NCI-H748 treated with DMSO at 0.1 percent for 48 hours (cell line): ENCODE data around the gene NEK7.
"Not testable (repeated sequence)": the region's sequence is repeated elsewhere in the genome, so short reads cannot be mapped to it uniquely, and the experiment has no call there.

Experiments used
- DNase-seq: peaks from one replicate; lab custom pipeline; 2025; lab: John Stamatoyannopoulos, UW

Gene NEK7

DNA sequence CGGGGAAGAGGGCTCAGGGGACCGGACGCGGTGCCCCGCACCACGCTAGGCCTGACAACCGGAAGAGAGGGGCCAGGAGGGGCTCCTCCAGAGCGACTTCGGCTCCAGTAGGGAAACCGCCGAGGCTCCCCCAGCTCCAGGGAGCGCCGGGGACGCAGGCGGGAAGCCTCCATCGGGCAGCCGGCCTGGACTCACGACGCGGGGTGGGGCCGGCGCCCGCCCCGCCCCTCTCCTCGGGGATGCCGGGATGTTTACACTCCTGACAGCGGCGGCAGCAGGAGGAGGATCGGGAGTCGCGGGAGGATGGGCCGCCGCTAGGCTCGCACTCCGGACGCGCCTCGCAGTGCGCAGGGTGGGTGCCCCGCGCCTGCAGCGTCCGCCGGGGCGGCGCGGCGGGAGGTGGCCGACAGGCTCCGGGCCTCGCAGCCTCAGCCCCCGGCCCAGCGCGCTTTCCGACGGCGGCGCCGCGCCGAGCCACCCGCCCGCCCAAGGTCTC is at the start of gene NEK7:
Gene NEK7, plus strand, starts transcription at position 254 of the 496 bp plus-strand sequence. CDS start 75,583 bp downstream, outside the sequence.
- peak; percentile 29 for DNase-seq

DNA sequence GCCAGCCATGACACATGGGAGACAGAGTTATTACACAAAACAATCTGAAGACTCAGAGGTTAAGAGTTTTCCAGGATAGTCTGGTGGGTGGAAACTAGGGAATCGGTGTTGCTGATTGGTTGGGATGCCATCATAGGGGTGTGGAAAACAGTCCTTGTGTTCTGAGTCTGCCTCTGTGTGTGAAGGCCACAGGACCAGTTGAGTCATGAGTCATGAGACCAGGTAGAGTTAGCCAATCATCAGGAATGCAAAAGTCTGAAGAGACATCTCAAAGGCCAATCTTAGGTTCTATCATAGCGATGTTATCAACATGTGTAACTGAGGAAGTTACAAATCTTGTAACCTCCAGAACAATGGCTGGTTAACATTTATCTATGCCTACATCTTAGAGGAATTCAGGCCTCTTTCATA is 49.7 kb upstream of the NEK7 start:
- no peak for DNase-seq

- DNase-seq, result no peak
Measured at GRCh38 chr1:198108636-198109370, 48.0 kb upstream of the NEK7 start.

DNA sequence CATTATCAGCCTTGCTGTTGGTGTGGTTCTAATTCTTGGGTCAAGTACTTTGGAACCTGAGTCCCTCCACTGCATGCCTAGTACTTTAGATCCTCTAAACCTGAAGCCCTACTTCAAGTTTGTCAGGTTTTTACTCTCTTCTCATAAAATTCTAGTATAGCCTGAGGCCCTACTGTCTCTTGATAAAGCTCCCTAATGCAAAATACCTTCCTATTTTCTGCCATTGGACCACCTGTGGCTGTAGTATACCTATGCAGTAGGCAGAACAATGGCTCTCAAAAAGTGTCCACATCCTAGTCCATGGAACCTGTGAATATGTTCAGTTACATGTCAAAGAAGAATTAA is 47.5 kb upstream of the NEK7 start:
- no peak for DNase-seq

- DNase-seq, result no peak
Measured at GRCh38 chr1:198113342-198113750, 43.5 kb upstream of the NEK7 start.

- DNase-seq, result no peak
Measured at GRCh38 chr1:198116069-198116468, 40.7 kb upstream of the NEK7 start.

DNA sequence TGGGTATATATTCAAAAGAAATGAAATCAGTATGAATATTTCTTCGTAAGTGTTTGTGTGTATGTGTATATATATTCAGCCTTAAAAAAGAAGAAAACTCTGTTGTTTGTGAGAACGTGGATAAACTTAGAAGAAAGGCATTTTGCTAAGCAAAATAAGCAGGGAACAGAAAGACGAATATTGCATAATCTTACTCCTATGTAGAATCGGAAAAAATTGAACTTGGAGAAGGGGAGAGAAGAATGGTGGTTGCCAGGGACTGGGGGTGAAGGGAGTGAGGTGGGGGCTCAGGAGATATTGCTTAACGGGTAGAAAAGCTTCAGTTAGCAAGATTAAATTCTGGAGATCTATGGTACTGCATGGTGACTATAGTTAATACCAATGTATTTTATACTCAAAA is 40.3 kb upstream of the NEK7 start:
- no peak for DNase-seq

GRCh38 chr1:198117267-198117666 is 39.5 kb upstream of the NEK7 start:
- DNase-seq, result no peak

DNA sequence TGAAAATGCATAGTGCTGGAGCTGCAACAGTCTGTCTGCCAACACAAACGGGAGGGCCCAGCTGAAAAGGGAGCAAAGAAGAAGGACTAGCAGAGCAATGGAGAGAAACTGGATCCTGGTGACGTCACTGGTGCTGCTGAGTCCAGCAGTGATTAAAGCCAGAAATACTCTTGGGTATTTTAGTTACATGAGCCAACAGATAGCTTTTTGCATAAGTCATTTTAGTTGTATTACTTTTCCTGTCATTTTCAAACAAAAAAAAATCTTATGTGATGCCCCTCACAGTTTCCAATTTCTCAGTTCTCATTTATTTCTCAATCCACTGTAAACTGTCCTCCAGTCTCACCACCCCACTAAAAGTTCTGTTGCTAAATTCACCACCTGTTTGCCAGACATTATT is 38.7 kb upstream of the NEK7 start:
- no peak for DNase-seq

DNA sequence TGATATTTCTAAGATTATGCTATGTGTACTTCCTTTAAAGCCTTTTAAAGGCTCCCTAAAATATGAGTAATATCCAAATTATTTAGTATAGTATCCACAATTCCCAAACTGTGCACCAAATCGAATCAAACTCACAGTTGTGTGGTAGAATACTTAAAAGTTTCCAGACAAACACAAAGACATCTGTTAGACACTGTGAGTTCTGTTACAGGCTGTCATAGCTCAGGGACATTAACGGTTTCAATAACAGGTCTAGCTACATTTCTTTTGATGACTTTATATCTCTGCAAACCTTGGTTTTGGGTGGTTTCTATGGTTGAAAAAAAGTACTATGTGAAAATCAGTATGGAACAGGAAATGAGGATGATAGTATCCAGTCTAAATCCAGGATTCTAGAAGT is 36.9 kb upstream of the NEK7 start:
- no peak for DNase-seq

DNA sequence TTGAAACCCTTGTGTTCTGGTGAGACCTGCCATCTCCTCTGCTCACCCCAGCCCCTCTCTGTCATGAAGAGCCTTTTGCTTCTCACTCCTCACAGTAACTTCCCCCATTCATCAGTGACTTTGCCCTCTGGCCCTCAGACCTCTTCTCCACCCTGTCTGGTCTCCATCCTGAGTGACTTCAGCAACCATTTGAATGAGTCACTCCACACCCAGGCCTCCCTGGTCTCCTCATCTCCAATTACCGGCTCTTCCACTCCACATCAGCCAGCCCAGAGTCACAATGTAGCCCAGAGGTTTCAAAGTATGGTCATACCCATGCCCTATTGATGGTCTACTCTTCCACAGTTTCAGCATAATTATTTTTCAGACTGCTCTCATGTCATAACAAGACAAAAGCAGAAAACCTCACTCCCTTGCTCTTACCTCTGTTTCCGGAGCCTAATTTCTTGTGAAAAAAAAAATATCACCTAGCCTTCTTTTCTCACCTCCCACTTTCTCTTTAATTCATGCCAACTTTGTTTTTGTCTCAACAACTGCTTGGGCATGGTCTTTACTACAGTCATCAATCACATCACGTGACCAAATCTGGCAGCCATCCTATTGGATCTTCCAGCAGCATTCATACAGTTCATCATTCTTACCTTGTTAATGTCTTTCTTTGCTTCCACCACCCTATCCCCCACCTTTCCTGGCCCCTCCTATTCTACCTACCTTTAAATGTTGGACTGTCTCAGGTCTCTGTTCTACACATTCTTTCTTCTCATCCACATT is 35.6 kb upstream of the NEK7 start:
- no peak for DNase-seq

GRCh38 chr1:198122693-198123092 is 34.1 kb upstream of the NEK7 start:
- DNase-seq, result no peak

- DNase-seq, result no peak
Measured at GRCh38 chr1:198123133-198123532, 33.7 kb upstream of the NEK7 start.

DNA sequence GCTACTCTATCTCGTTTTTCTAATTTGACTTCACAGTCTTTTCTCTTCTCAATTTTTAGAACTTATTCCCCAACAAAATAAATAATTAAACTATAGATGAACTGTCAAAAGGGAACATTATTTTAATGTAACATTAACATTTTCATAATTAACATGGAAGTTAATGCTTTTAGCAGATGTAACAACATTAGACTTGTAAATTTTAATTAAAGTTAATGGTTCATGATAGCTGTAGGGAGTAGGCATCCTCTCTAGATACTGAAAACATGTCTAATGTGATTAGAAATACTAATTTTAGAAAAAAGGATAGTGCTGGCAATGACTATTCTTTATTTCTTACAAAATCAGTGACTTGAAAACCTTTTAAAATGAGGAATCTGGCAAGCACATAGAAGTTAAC is 32.1 kb upstream of the NEK7 start:
- DNase-seq, result no peak

- no peak for DNase-seq
Measured at GRCh38 chr1:198125995-198126735, 30.6 kb upstream of the NEK7 start.

DNA sequence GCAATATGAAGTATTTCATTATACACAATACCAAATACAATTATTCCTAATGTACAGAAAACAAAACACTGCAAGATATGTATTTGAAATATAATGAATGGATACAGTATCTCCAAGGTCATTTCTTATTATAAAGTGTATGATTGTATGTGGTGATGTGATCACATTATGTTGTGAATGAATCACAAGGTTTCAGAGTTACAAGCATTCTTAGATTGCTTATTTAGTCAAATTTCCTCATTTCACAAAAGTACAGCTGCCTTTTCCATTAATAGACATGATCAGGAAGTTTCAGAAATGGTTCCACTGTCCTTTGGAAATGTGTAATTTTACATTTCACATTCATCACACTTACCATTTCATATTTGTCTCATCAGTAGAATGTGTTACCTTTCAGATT is 28.3 kb upstream of the NEK7 start:
- no peak for DNase-seq

GRCh38 chr1:198130053-198130452 is 26.7 kb upstream of the NEK7 start:
- not testable (repeated sequence) for DNase-seq

DNA sequence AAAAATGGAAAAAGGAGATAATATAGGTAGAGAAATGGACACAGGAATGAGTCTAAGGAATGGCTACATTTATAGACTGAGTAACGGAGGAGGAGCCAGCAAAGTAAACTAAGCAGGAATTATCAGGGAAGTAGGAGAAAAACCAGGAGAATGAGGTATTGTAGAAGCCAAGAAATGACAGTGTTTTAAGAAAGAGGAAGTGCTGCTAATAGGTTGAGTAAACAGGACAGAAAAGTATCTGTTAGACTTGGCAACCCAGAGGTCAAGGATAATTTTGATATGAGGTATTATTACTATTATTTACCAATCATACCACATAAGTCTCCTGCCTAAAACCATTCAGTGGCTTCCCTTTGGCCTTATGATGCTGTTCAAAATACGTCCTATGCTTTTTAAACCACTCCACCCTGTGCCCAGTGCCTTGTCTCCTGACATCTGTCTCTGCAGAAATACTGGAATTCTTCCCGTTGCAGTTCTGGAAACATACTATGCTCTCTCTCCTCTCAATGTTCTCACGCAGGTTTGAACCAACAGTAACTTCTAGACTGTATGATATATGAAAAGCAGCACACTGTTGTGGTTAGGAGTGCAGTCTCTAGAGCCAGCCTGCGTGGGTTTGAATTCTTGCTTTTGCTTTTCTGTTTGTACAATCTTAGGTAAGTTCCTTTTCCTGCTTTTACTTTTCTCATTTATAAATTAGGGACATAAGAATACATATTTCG is 24.6 kb upstream of the NEK7 start:
- DNase-seq, result no peak

- DNase-seq, result no peak
Measured at GRCh38 chr1:198134252-198134651, 22.5 kb upstream of the NEK7 start.

GRCh38 chr1:198135366-198135765 is 21.4 kb upstream of the NEK7 start:
- no peak for DNase-seq

- DNase-seq, result no peak
Measured at GRCh38 chr1:198141668-198142351, 15.0 kb upstream of the NEK7 start.
